HCT116 (cell line): Measurements from ENCODE around the gene CLEC5A. TPM values are rescaled to one million over a fixed set of nuclear protein-coding genes. Genes with fewer than 3 reads are reported as not detected.
A peak's percentile ranks its signal among the peaks of the same experiment; 100 is the strongest.

Experiments
- ATAC-seq: fragments of 200-7000 bp; cut with Tn5 transposase; 2 replicates; pipeline ENCODE4 v1.9.1; 2020; ENCODE audit warnings: mild to moderate bottlenecking, moderate library complexity
- BruUV-seq: library from RNA; stranded (reverse); fragments of 400-500 nt; replicated peaks from 2 replicates; lab custom pipeline; 2021; lab: Mats Ljungman, UMichigan
- CTCF ChIA-PET: fragments of 300-600 bp; sonication (Branson Sonifier 250); formaldehyde crosslinking; loops from one replicate; lab custom pipeline; 2021; ENCODE audit warnings: antibody characterized with exemption; lab: Charles Lee
- POLR2A ChIA-PET: fragments of 300-600, 350-600 bp; sonication (Branson Sonifier 250); formaldehyde crosslinking; loops from one replicate; lab custom pipeline; 2021; ENCODE audit warnings: antibody characterized with exemption; lab: Charles Lee
- RAD21 ChIA-PET, 2 experiments: fragments of 300-600 bp; sonication (Branson Sonifier 250); formaldehyde crosslinking; loops; one replicate each; lab custom pipeline; 2023; ENCODE audit warnings: low total read pairs in 2 of 2; ENCODE audit not compliant: uncharacterized antibody in 2 of 2, unreplicated experiment in 2 of 2, low non-redundant PET in 1 of 2; lab: Charles Lee
- DNase-seq: peaks from one replicate; pipeline ENCODE4 v3.0.0-alpha.2; 2010; ENCODE audit warnings: low read depth, low spot score
- H2AFZ ChIP-seq: fragments of 200-600 bp; shearing (Covaris generic), sonication (generic); 2 replicates; pipeline ENCODE4 v1.6.1; 2017; ENCODE audit warnings: low read depth, mixed run types, mixed read lengths, antibody characterized with exemption, low read length; ENCODE audit not compliant: poor library complexity, severe bottlenecking
- H3K27ac ChIP-seq: 2 replicates; pipeline ENCODE4 v1.5.1; 2012; ENCODE audit warnings: low read depth, low read length
- H3K27me3 ChIP-seq: fragments of 200-600 bp; sonication (generic); 2 replicates; pipeline ENCODE4 v1.6.1; 2016; ENCODE audit warnings: mixed run types, low read length, mixed read lengths; ENCODE audit not compliant: insufficient read depth
- H3K36me3 ChIP-seq, 2 experiments: fragments of 200-500 bp in 1 of 2; fragments of 200-600 bp in 1 of 2; sonication (Bioruptor generic) in 1 of 2; sonication (generic) in 1 of 2; 2 replicates each; pipeline versions ENCODE4 v1.5.1 to v1.6.1; 2014 to 2016; ENCODE audit warnings: low read length in 2 of 2, inconsistent platforms in 1 of 2, mixed read lengths in 1 of 2, mixed run types in 1 of 2; ENCODE audit not compliant: insufficient read depth in 2 of 2, control insufficient read depth in 1 of 2
- H3K4me1 ChIP-seq, 2 experiments: fragments of 200-600 bp in 1 of 2; sonication (generic) in 1 of 2; 2 replicates each; pipeline versions ENCODE4 v1.5.1 to v1.6.1; 2012 to 2017; ENCODE audit warnings: low read length in 2 of 2, inconsistent platforms in 1 of 2, mild to moderate bottlenecking in 1 of 2, mixed read lengths in 1 of 2, mixed run types in 1 of 2, moderate library complexity in 1 of 2; ENCODE audit not compliant: insufficient read depth in 2 of 2, control insufficient read depth in 1 of 2
- H3K4me2 ChIP-seq: fragments of 200-600 bp; sonication (generic); 2 replicates; pipeline ENCODE4 v1.6.1; 2017; ENCODE audit warnings: mixed run types, low read length, mixed read lengths
- H3K4me3 ChIP-seq, 2 experiments: fragments of 200-600 bp in 1 of 2; sonication (generic) in 1 of 2; replicated peaks in 1 of 2; 2 replicates each; pipeline ENCODE4 v1.5.1; 2011 to 2016; ENCODE audit warnings: low read length in 2 of 2, control low read depth in 1 of 2, low read depth in 1 of 2, mild to moderate bottlenecking in 1 of 2, mixed read lengths in 1 of 2, mixed run types in 1 of 2
- H3K79me2 ChIP-seq: fragments of 200-600 bp; sonication (generic); 2 replicates; pipeline ENCODE4 v1.6.1; 2017; ENCODE audit warnings: mild to moderate bottlenecking, mixed run types, low read length, moderate library complexity, mixed read lengths; ENCODE audit not compliant: insufficient read depth
- H3K9ac ChIP-seq: fragments of 200-600 bp; sonication (generic); 2 replicates; pipeline ENCODE4 v1.6.1; 2016; ENCODE audit warnings: low read length, mixed read lengths
- H3K9me2 ChIP-seq: fragments of 200-600 bp; sonication (generic), shearing (Covaris generic); 2 replicates; pipeline ENCODE4 v1.6.1; 2017; ENCODE audit warnings: mixed run types, mild to moderate bottlenecking, moderate library complexity; ENCODE audit not compliant: insufficient read depth
- H3K9me3 ChIP-seq, 2 experiments: fragments of 200-500 bp in 1 of 2; fragments of 200-600 bp in 1 of 2; sonication (Bioruptor generic) in 1 of 2; sonication (generic) in 1 of 2; 2 replicates each; pipeline ENCODE4 v1.6.1; 2014 to 2017; ENCODE audit warnings: low read length in 2 of 2, mixed read lengths in 2 of 2, inconsistent platforms in 1 of 2, low read depth in 1 of 2, mild to moderate bottlenecking in 1 of 2, mixed run types in 1 of 2, moderate library complexity in 1 of 2; ENCODE audit not compliant: control insufficient read depth in 1 of 2, insufficient read depth in 1 of 2
- H4K20me1 ChIP-seq: fragments of 200-600 bp; sonication (generic), shearing (Covaris generic); 2 replicates; pipeline ENCODE4 v1.6.1; 2017; ENCODE audit warnings: mixed run types, mild to moderate bottlenecking, moderate library complexity; ENCODE audit not compliant: insufficient read depth
- CTCF ChIP-seq, 3 experiments: fragments of 200-600 bp in 1 of 3; sonication (generic) in 1 of 3; IDR thresholded peaks in 2 of 3; conservative IDR thresholded peaks in 1 of 3; 2 replicates each; pipeline ENCODE4 v1.5.1; 2012 to 2017; ENCODE audit warnings: low read depth in 2 of 3, low read length in 2 of 3, antibody characterized with exemption in 1 of 3, borderline replicate concordance in 1 of 3, control low read depth in 1 of 3, mild to moderate bottlenecking in 1 of 3, mixed read lengths in 1 of 3, mixed run types in 1 of 3, moderate library complexity in 1 of 3; ENCODE audit not compliant: insufficient read depth in 1 of 3
- EGR1 ChIP-seq: IDR thresholded peaks from 2 replicates; pipeline ENCODE4 v1.6.1; 2012; ENCODE audit warnings: low read depth
- RAD21 ChIP-seq: IDR thresholded peaks from 2 replicates; pipeline ENCODE4 v1.6.1; 2012; ENCODE audit warnings: low read depth, mild to moderate bottlenecking
- YY1 ChIP-seq: IDR thresholded peaks from 2 replicates; pipeline ENCODE4 v1.6.1; 2011; ENCODE audit warnings: low read length, low read depth, moderate library complexity, mild to moderate bottlenecking; ENCODE audit not compliant: insufficient replicate concordance; ENCODE audit errors: extremely low read depth
- intact Hi-C: fragments of 100-400 bp; cut with micrococcal nuclease; formaldehyde crosslinking; loops from 2 replicates; pipeline ENCODE4 v1.10.0; 2022
- total RNA-seq: library from RNA; stranded (reverse); gene quantifications from one replicate; pipeline ENCODE4 v1.2.1, GENCODE V29; 2021; ENCODE audit not compliant: unreplicated experiment

Gene CLEC5A
- total RNA-seq, 1 experiment from 2014 or later: 0.32 TPM

- POLR2A ChIA-PET: interaction anchor here (1.0 kb wide), 1 partner anchor 192 kb away, joined by 4 read pairs; no protein-coding TSS in a partner anchor
- TF ChIP-seq EGR1 (no peak), CTCF (IDR thresholded peaks at IDR 0.05 in 2 of 3, conservative IDR thresholded peaks at IDR 0.05 in 1 of 3; ENCODE audit: borderline replicate concordance in 1 of 3, insufficient read depth in 1 of 3, low read depth in 2 of 3, low read length in 2 of 3) (peak; percentile 78 to 98 (median 92)), RAD21 (peak; percentile 93), YY1 (peak; percentile 44)
- peak overlapping the region; percentile 68 for H3K4me2 ChIP-seq
- H3K27me3 ChIP-seq: no peaks in the 10 kb centered on the region
- RAD21 ChIA-PET: interaction anchor here in 1 of 2 experiments (0.9 kb wide), 1 partner anchor 210 kb away, joined by 3 read pairs; no protein-coding TSS in a partner anchor
- H3K9me3 ChIP-seq: no peaks in the 10 kb centered on the region
- BruUV-seq: no TSS peak
- no peaks in the 10 kb centered on the region for H3K9me2 ChIP-seq
- peak; percentile 60 for DNase-seq
- CTCF ChIA-PET: interaction anchor here (0.6 to 3.1 kb wide), 27 partner anchors 9 to 411 kb away, joined by 3 to 36 read pairs (median 5); no protein-coding TSS in a partner anchor
- intact Hi-C loops: loop anchor here (1.0 to 5.0 kb wide), 3 partner anchors 213 to 327 kb away; no protein-coding TSS in a partner anchor
- no peaks in the 10 kb centered on the region for H3K79me2 ChIP-seq
- H2AFZ ChIP-seq: peak overlapping the region; percentile 71
- H4K20me1 ChIP-seq: no peaks in the 10 kb centered on the region
- no peaks in the 10 kb centered on the region for H3K36me3 ChIP-seq
- H3K4me3 ChIP-seq: peak overlapping the region; percentile 17 to 30
- peak; percentile 96 for ATAC-seq
- no peak overlapping the region for H3K27ac ChIP-seq
- no peak overlapping the region for H3K9ac ChIP-seq
- H3K4me1 ChIP-seq: peaks cover 0 to 5% of the 10 kb centered on the region in 2 experiments; a peak in 2 of 4 replicates
These were observed 29.2 kb upstream of the CLEC5A start for GRCh38 chr7:141975806-141976523.
